ENCODE data around the gene SIL1. TPM values are rescaled to one million over a fixed set of nuclear protein-coding genes. Genes with fewer than 3 reads are reported as not detected.
"Not testable (repeated sequence)": the region's sequence is repeated elsewhere in the genome, so short reads cannot be mapped to it uniquely, and the experiment has no call there.

SIL1 gene
- total and polyA plus RNA-seq, 5 donors from 2014 or later, result 9.8 to 12.3 (median 11.2) TPM

DNA sequence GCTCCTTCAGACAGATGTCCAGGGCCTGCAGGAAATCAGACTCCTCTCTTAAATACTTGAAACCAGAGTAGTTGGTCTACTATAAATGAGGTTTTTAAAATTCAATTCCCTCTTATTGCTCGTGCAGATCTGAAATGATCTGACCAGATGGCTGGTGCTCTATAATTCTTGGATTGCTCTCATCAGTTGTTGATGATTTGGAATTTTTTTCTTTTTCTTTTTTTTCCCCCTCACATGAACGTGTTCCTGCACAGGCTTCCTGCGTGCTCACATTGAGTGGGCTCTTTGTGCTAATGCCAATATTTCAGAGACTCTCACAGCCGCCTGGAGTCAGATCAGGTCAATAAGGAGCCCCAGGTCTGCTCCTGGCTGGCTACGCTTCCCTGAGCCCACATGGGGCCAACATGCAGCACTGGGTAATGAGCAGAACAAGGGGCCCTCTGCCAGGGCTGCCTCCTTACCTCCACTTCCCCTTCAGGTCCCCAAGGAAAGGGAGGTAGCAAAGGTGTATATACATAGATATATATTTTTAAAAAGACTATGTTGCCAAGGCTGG, 82.0 kb downstream of the SIL1 start:
- no peaks in the 10 kb centered on the region for H3K9me3 ChIP-seq (ENCODE audit: control insufficient read depth in 2 of 2, low read length in 2 of 2)
- peaks cover 0 to 3% (median 0%) of the 10 kb centered on the region in 7 donors for H3K9me3 Mint-ChIP-seq
- no peaks in the 10 kb centered on the region for H3K27me3 Mint-ChIP-seq
- no peak overlapping the region for H3K27ac ChIP-seq (ENCODE audit: insufficient read depth, low read length, poor library complexity, severe bottlenecking)
- no peak overlapping the region for H3K27ac Mint-ChIP-seq
- peaks cover 43% of the 10 kb centered on the region for H3K36me3 Mint-ChIP-seq
- H3K4me1 ChIP-seq (ENCODE audit: control insufficient read depth, insufficient read depth, low read length, poor library complexity, severe bottlenecking), result no peaks in the 10 kb centered on the region
- H3K27me3 ChIP-seq (ENCODE audit: control insufficient read depth, insufficient read depth, low read length), result no peaks in the 10 kb centered on the region
- ATAC-seq (ENCODE audit: low read depth in 2 of 2), result no peak
- peaks cover 19% of the 10 kb centered on the region for H3K36me3 ChIP-seq (ENCODE audit: control insufficient read depth, insufficient read depth, low read length)
- peaks cover 0 to 2% (median 0%) of the 10 kb centered on the region in 4 donors for H3K4me1 Mint-ChIP-seq
- no peak overlapping the region for H3K4me3 ChIP-seq (ENCODE audit: low read depth, low read length)
- no peak overlapping the region for H3K4me3 Mint-ChIP-seq
- no peak for DNase-seq

DNA sequence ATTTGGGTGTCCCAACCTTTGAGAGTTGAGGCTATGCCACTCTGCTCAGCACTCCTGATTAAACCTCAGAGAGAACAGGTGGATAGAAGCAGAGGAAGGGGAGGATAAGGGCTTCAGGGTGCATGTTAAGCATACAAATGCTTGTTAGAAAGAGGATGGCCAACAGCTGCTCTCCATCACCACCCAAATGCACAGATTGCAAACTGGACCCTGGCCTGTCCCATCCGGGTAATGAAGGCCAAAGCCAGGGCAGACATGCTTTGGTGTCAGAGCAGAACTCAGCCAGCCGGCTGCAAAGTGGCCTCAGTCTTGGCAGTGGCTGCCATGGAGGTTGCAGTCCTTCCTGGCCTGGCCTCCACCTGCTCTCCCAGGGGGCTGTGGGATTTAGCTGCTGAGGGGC, 84.3 kb downstream of the SIL1 start:
- Mint-ChIP-seq H3K27ac (no peak overlapping the region), H3K36me3 (peaks cover 40% of the 10 kb centered on the region), H3K4me1 (peaks cover 0 to 2% (median 0%) of the 10 kb centered on the region in 4 donors), H3K4me3 (no peak overlapping the region), H3K27me3 (no peaks in the 10 kb centered on the region), H3K9me3 (peaks cover 0 to 3% (median 0%) of the 10 kb centered on the region in 7 donors)
- no peak overlapping the region for H3K27ac ChIP-seq (ENCODE audit: insufficient read depth, low read length, poor library complexity, severe bottlenecking)
- DNase-seq (no peak), ATAC-seq (ENCODE audit: low read depth in 2 of 2) (no peak)
- no peaks in the 10 kb centered on the region for H3K9me3 ChIP-seq (ENCODE audit: control insufficient read depth in 2 of 2, low read length in 2 of 2)
- H3K4me1 ChIP-seq (ENCODE audit: control insufficient read depth, insufficient read depth, low read length, poor library complexity, severe bottlenecking), result no peaks in the 10 kb centered on the region
- no peaks in the 10 kb centered on the region for H3K27me3 ChIP-seq (ENCODE audit: control insufficient read depth, insufficient read depth, low read length)
- H3K4me3 ChIP-seq (ENCODE audit: low read depth, low read length), result no peak overlapping the region
- peaks cover 2% of the 10 kb centered on the region for H3K36me3 ChIP-seq (ENCODE audit: control insufficient read depth, insufficient read depth, low read length)

DNA sequence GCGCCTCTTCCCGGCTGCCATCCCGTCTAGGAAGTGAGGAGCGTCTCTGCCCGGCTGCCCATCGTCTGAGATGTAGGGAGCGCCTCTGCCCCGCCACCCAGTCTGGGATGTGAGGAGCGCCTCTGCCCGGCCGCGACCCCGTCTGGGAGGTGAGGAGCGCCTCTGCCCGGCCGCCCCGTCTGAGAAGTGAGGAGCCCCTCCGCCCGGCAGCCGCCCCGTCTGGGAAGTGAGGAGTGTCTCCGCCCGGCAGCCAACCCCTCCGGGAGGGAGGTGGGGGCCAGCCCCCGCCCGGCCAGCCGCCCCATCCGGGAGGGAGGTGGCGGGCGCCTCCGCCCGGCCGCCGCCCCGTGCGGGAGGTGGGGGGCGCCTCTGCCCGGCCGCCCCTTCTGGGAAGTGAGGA, 85.8 kb downstream of the SIL1 start:
- H3K27me3 Mint-ChIP-seq; H3K4me1 Mint-ChIP-seq; H3K36me3 ChIP-seq (ENCODE audit: control insufficient read depth, insufficient read depth, low read length); H3K9me3 Mint-ChIP-seq; H3K27me3 ChIP-seq (ENCODE audit: control insufficient read depth, insufficient read depth, low read length); H3K9me3 ChIP-seq (ENCODE audit: control insufficient read depth in 2 of 2, low read length in 2 of 2); H3K4me3 Mint-ChIP-seq; H3K27ac Mint-ChIP-seq; DNase-seq; H3K4me3 ChIP-seq (ENCODE audit: low read depth, low read length); H3K4me1 ChIP-seq (ENCODE audit: control insufficient read depth, insufficient read depth, low read length, poor library complexity, severe bottlenecking); ATAC-seq (ENCODE audit: low read depth in 2 of 2); H3K27ac ChIP-seq (ENCODE audit: insufficient read depth, low read length, poor library complexity, severe bottlenecking): not testable (repeated sequence)
- H3K36me3 Mint-ChIP-seq, result peaks cover 29% of the 10 kb centered on the region

DNA sequence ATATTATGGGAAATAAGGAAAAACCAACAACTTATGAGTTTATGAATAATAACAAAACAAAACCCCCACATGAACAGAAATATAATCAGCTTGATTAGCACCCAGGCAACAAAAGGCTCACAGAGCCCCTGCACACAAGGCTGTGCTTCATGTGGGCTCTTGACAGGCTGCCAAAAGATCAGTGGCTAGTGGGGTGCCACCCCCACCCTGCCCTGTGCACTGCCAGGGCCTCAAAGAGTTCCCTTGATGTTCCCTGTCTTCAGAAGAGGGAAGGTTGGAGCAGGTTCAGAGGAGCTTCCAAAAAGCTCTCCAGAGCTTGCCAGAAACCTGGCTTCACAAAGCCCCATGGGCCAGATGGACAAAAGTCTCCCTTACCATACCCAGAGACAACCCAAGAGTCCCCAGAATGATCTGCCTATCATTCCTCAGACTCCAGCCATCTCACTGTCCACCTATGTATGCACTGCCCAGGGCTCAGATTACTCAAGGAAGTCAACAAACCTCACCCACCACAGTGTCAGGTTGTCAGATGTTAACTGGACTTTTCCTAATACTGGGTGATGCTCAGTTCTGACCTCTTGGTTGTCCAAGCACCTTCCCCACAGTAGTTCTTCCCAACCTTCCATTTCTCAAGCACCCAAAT, 87.5 kb downstream of the SIL1 start:
- peaks cover 0 to 3% (median 0%) of the 10 kb centered on the region in 7 donors for H3K9me3 Mint-ChIP-seq
- H3K27ac Mint-ChIP-seq, result peak overlapping the region in 1 of 3 donors; percentile 3
- Histone ChIP-seq H3K9me3 (ENCODE audit: control insufficient read depth in 2 of 2, low read length in 2 of 2) (no peaks in the 10 kb centered on the region), H3K27me3 (ENCODE audit: control insufficient read depth, insufficient read depth, low read length) (no peaks in the 10 kb centered on the region), H3K4me1 (ENCODE audit: control insufficient read depth, insufficient read depth, low read length, poor library complexity, severe bottlenecking) (no peaks in the 10 kb centered on the region), H3K36me3 (ENCODE audit: control insufficient read depth, insufficient read depth, low read length) (no peaks in the 10 kb centered on the region), H3K4me3 (ENCODE audit: low read depth, low read length) (no peak overlapping the region), H3K27ac (ENCODE audit: insufficient read depth, low read length, poor library complexity, severe bottlenecking) (no peak overlapping the region)
- DNase-seq, result no peak
- H3K36me3 Mint-ChIP-seq, result peaks cover 24% of the 10 kb centered on the region
- no peak for ATAC-seq (ENCODE audit: low read depth in 2 of 2)
- H3K4me3 Mint-ChIP-seq, result no peak overlapping the region
- peaks cover 0 to 2% (median 0%) of the 10 kb centered on the region in 4 donors for H3K4me1 Mint-ChIP-seq
- no peaks in the 10 kb centered on the region for H3K27me3 Mint-ChIP-seq

DNA sequence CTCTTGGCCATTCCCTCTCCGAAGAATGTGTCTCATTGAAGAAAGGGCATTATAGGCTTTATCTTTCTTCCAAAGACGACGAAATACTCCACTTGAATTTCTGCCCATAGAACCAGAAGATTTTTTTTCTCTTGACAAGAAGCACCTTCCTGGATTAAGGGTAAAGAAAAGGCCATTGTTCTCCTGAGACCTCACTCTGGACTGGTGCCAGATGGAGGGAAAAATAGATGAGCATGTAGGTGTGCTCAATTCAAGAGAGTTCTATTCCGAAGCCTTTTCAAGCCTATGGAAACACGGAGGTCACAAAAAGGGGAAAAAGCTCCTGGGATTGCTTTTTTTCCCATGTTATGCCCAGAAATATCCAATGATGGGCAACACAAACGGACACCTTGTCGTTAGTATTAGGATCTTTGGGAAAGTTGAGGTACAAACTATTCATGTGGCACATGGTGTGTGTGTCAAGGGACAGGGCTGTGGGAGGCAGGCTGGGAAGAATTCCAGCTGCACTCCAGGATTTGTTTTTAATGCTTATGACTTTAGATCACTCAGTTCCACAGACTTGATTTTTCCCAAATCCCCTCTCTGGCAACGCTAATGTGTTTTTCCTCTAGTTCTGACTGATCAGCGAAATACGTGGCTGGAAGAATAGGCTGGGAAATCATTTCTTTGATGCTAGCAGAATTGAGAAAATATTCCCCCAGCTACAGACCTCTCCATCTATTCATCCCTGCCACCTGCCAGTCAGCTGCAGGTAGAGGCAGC, 89.9 kb downstream of the SIL1 start:
- no peaks in the 10 kb centered on the region for H3K4me1 ChIP-seq (ENCODE audit: control insufficient read depth, insufficient read depth, low read length, poor library complexity, severe bottlenecking)
- H3K9me3 ChIP-seq (ENCODE audit: control insufficient read depth in 2 of 2, low read length in 2 of 2), result no peaks in the 10 kb centered on the region
- Mint-ChIP-seq H3K4me1 (no peaks in the 10 kb centered on the region), H3K27ac (no peak overlapping the region), H3K4me3 (no peak overlapping the region), H3K9me3 (peaks cover 0 to under 1% (median 0%) of the 10 kb centered on the region in 7 donors), H3K27me3 (no peaks in the 10 kb centered on the region), H3K36me3 (peaks cover 19% of the 10 kb centered on the region)
- H3K27me3 ChIP-seq (ENCODE audit: control insufficient read depth, insufficient read depth, low read length), result no peaks in the 10 kb centered on the region
- ATAC-seq (ENCODE audit: low read depth in 2 of 2) (no peak), DNase-seq (no peak)
- no peak overlapping the region for H3K27ac ChIP-seq (ENCODE audit: insufficient read depth, low read length, poor library complexity, severe bottlenecking)
- H3K4me3 ChIP-seq (ENCODE audit: low read depth, low read length), result no peak overlapping the region
- H3K36me3 ChIP-seq (ENCODE audit: control insufficient read depth, insufficient read depth, low read length), result no peaks in the 10 kb centered on the region

DNA sequence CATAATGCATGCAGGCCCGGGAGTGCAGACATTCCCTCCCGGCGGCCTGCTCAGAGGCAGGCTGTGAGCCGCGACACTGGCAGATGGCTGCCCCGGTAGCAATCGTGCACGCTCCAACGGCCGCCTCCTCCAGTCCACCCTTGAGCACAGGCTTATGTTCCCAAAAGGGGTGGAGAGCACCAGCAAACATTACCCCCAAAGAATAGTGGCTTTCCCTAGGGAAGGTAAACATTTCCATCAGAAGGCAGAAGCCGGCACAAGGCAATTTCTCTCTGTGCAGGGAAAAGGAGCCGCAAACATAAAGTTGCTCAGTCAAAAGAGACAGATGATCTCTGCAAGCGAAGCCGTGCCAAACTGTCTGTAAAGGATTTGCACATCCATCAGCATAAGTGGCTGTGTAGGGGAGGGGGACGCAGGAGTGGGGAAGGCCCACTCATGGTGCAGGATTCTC, 92.5 kb downstream of the SIL1 start:
- H3K4me3 ChIP-seq (ENCODE audit: low read depth, low read length), result no peak overlapping the region
- H3K36me3 ChIP-seq (ENCODE audit: control insufficient read depth, insufficient read depth, low read length), result no peaks in the 10 kb centered on the region
- H3K27ac Mint-ChIP-seq, result no peak overlapping the region
- H3K27me3 Mint-ChIP-seq, result no peaks in the 10 kb centered on the region
- DNase-seq (no peak), ATAC-seq (ENCODE audit: low read depth in 2 of 2) (no peak)
- no peaks in the 10 kb centered on the region for H3K4me1 ChIP-seq (ENCODE audit: control insufficient read depth, insufficient read depth, low read length, poor library complexity, severe bottlenecking)
- no peak overlapping the region for H3K27ac ChIP-seq (ENCODE audit: insufficient read depth, low read length, poor library complexity, severe bottlenecking)
- no peaks in the 10 kb centered on the region for H3K9me3 ChIP-seq (ENCODE audit: control insufficient read depth in 2 of 2, low read length in 2 of 2)
- H3K27me3 ChIP-seq (ENCODE audit: control insufficient read depth, insufficient read depth, low read length), result no peaks in the 10 kb centered on the region
- H3K4me1 Mint-ChIP-seq, result peaks cover 0 to 2% (median 0%) of the 10 kb centered on the region in 4 donors
- H3K36me3 Mint-ChIP-seq, result peaks cover 12% of the 10 kb centered on the region
- no peaks in the 10 kb centered on the region for H3K9me3 Mint-ChIP-seq
- H3K4me3 Mint-ChIP-seq, result no peak overlapping the region

DNA sequence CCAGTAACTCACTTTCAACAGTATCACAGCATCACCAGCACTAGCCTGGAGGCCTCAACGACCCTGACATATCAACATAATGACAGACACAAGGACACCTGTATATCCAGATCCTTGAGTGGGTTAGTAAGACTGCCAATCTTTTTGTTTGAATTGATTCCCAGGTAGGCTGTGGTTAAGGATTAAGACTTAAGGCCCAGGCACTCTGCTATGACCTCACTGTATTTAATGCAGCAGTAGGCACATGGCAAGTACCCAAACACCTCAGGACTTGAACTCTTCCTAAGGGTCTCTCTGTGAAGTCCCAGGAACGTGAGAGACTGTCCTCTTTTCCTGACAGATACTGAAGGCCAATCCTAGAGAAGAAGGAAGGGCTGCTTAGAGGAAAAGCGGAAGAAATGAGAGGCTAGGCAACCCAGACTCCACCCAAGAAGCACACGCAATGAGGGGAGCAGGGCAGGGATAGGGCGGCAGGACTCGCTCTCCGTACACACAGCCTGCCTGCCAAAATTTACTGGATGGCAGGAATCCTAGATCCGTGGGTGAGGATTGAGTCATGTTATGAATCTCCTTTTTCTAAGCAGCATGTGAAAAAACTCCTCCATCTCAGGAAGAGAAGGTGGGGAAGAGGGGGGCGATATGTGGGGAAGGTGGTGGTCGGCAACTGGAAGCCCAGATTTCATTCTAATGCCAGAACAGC, 93.4 kb downstream of the SIL1 start:
- no peak overlapping the region for H3K27ac ChIP-seq (ENCODE audit: insufficient read depth, low read length, poor library complexity, severe bottlenecking)
- Mint-ChIP-seq H3K27ac (no peak overlapping the region), H3K4me1 (peaks cover 0 to 2% (median 0%) of the 10 kb centered on the region in 4 donors), H3K27me3 (no peaks in the 10 kb centered on the region), H3K36me3 (peaks cover 18% of the 10 kb centered on the region), H3K9me3 (no peaks in the 10 kb centered on the region), H3K4me3 (no peak overlapping the region)
- ATAC-seq (ENCODE audit: low read depth in 2 of 2) (no peak), DNase-seq (no peak)
- H3K4me3 ChIP-seq (ENCODE audit: low read depth, low read length), result no peak overlapping the region
- H3K9me3 ChIP-seq (ENCODE audit: control insufficient read depth in 2 of 2, low read length in 2 of 2), result no peaks in the 10 kb centered on the region
- H3K36me3 ChIP-seq (ENCODE audit: control insufficient read depth, insufficient read depth, low read length), result no peaks in the 10 kb centered on the region
- H3K27me3 ChIP-seq (ENCODE audit: control insufficient read depth, insufficient read depth, low read length), result no peaks in the 10 kb centered on the region
- H3K4me1 ChIP-seq (ENCODE audit: control insufficient read depth, insufficient read depth, low read length, poor library complexity, severe bottlenecking), result no peaks in the 10 kb centered on the region

Measured in CD4-positive, CD25-positive, alpha-beta regulatory T cell (primary cell).